HG03135 (cell line): ENCODE data around the gene RAB3IL1.
A peak's percentile ranks its signal among the peaks of the same experiment; 100 is the strongest.
"Not testable (repeated sequence)": the region's sequence is repeated elsewhere in the genome, so short reads cannot be mapped to it uniquely, and the experiment has no call there.

Source experiments
- ATAC-seq: cut with Tn5 transposase; IDR thresholded peaks from one replicate; pipeline ENCODE4 v1.9.1; 2021; ENCODE audit warnings: mild to moderate bottlenecking, moderate library complexity; ENCODE audit not compliant: unreplicated experiment

The RAB3IL1 gene

DNA sequence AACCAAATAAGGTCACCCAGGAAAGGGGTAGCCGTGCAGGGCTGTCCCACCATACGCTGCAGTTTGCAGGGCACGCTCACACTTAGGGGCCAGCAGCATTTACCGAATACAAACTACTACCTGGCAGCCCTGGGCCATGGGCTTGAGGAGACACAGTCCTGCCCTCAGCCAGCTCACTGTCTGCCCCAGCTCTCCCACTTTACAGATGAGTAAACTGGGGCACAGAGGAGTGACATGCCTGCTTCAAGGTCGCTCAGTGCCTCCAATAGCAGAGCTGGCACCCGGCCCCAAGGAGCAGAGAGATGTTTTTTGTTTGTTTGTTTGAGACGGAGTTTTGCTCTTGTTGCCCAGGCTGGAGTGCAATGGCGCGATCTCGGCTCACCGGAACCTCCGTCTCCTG, 28.8 kb downstream of the RAB3IL1 start:
- no peak for ATAC-seq

DNA sequence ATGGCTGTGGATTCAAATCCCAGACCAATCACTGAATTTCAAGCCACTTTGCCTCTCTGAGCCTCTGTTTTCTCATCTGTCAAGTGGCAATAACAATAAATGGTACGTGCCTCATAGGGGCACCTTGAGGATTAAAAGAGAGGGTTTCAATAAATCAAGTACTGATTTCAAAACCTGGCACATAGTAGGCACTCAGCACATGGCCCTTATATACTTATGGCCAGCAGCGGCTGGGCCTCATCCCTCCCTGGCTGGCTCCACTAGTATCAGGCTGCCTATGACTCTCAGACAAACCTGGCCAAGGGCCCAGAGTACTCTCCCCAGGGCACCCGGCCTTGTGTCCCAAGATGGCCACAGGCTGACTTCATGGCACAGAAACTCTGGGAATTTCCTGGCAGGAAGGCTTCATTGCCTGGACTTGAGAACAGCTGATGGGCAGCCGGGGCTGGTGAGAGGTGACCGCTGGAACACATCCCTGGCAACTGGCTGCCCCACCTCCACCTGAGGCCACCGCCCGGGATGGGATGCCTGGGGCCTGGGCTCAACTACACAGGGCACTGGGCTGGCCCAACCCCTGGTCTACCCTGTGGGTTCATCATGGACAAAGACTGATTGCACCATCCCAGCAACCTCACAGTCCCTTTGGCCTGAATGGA, 29.4 kb downstream of the RAB3IL1 start:
- no peak for ATAC-seq

DNA sequence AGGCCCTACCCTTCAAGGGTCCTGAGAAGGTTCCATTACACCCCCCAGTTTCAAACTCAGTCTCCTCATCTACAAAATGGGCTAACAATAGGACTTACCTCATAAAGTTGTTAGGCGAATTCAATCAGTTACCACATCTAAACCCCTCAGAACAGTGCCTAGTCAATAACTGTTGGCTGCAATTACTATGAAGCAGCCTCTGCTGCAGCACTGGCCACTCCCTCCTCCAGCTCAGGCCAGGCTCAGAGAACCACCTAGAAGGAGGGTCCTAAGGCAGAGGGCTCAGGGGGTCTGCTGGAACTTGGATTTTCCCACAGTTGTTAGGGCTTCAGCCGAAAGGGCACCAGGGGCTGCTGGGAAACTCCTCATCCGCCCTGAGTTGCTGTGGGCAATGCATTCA, 30.7 kb downstream of the RAB3IL1 start:
- no peak for ATAC-seq

DNA sequence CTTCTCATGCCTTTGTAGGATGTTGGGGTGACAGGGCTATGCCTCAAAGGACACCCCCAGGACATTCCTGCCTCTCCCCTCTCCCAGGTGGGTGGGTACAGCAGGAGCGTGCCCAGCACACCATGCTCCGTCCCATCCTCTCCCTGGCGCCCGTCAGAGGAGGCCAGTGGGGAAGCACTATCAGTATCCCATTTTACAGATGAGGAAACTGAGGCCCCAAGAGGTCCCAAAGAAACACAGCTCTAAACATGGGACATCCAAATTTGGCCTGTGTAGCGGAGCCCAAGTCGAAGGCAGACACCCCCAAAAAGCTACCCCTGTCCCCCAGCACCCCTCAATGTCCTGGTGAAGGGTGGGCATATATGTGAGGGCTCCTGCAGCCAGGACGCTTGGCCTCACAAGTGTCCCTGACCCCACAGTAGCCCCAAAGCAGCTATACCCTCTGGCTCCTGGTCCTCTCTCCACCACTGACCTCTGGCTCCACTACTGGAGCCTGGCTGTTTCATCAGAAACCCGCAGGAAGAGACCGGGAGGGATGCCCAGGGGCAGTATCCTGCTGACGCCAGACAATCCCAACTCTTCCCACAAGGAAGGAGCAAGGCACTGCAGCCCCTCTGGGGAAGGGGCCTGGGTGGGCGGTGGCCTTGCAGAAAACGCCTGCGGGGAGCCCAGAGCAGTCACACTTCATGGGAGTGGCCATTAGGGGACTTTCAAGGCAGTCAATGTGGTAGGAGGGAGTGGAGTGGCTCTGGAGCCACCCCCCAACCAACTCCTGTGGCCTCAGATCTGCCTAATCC, 31.4 kb downstream of the RAB3IL1 start:
- no peak for ATAC-seq

DNA sequence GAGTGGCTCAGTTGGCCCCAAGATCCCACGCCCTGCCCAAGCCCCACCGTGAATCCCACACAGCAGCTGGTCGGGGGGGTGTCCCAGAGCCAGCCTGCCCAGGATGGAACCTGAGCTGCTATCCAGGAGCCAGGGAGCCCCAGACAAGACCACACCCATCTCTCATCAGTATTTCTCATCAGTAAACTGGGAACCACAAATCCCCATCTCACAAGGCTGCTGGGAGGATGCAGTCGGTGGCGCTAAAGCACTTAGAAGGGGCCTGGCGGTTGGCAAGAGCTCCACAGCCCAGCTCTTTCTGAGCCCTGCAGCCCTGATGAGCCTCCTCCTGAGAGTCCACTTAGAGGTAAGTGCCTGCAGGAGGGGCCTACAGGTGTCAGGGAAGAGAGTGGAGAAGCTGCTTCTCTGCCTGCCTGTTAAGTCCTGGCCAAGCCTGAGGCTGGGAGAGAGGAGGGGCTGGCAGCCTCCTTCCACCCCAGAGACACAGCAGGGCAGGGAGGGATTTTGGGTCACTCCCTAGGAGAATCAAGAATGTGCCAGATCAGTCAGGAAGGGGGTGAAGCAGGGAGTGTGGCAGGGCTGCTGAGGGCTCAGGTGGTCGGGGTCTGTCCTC, 32.1 kb downstream of the RAB3IL1 start:
- no peak for ATAC-seq

DNA sequence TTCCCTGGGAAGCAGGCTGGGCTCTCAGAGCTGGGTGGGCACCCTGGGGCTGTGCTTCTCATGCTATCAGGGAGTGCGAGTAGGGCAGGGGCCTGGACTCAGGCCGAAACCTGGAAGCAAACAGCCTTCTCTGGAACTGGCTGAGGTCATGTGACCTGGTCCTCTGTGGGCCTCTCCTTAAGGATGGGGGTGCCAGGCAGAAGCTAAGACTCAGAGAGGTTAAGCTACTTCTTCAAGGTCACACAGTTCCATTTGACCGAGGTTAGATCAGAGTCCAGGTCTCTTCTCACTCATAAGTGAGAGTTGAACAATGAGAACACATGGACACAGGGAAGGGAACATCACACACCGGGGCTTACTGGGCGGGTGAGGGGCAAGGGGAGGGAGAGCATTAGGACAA, 33.4 kb downstream of the RAB3IL1 start:
- no peak for ATAC-seq

DNA sequence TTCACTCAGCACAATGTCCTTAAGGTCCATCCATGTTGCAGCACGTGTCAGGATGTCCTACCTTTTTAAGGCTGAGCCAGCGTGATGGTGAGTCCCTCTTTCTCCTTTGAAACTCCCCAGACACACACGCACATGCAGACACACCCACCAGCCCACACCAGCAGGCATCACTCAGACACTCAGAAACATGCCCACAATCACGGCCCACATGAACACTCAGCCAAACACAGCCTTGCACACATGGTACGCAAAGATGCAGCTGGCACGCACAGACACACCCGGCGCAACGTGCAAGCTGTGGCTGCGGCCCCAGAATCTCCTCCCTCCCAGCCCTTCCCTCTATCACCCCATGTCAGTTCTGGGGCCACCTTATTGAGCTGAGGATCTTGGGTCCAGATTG, 34.0 kb downstream of the RAB3IL1 start:
- ATAC-seq, result no peak

DNA sequence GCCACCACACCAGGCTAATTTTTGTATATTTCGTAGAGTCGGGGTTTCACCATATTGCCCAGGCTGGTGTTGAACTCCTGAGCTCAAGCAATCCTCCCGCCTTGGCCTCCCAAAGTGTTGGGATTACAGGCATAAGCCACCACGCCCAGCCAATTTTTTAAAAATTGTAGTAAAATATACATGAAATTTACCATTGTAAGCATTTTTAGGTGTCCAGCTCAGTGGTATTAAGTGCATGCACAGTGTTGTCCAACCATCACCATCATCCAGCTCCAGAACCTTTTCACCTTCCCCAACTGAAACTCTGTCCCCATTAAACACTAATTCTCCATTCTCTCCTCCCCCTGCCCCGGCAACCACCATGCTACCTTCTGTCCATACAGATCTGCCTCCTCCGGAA, 34.5 kb downstream of the RAB3IL1 start:
- ATAC-seq, result no peak

DNA sequence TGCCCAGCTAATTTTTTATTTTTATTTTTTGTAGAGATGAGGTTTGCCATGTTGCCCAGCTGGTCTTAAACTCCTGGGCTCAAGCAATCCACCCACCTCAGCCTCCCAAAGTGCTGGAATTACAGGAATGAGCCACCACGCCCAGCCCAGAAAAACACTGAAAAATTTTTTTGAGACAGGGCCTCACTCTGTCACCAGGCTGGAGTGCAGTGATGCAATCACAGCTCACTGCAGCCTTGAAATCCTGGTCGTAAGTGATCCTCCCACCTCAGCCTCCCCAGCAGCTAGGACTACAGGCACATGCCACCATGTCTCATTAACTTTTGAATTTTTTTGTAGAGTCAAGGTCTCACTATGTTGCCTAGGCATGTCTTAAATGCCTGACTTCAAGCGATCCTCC, 35.1 kb downstream of the RAB3IL1 start:
- ATAC-seq, result not testable (repeated sequence)

DNA sequence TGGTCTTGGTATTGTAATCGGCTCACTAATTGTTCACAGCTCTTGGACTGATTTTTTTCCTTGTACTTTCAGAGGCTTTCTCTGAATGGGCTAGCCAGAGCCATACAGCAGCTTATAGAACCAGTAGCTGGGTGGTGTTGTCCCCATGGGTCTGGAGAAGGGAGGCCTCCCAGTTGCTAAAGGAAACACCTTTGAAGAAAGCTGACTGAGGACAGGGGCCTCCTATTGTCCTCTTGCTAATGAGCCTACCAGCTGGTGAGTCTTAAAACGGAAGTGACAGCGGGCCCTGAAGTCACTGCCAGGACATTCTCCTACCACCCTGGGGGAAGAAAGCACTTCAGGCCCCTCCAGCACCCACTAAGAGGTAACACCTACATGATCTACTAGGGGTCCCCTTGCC, 36.0 kb downstream of the RAB3IL1 start:
- no peak for ATAC-seq

DNA sequence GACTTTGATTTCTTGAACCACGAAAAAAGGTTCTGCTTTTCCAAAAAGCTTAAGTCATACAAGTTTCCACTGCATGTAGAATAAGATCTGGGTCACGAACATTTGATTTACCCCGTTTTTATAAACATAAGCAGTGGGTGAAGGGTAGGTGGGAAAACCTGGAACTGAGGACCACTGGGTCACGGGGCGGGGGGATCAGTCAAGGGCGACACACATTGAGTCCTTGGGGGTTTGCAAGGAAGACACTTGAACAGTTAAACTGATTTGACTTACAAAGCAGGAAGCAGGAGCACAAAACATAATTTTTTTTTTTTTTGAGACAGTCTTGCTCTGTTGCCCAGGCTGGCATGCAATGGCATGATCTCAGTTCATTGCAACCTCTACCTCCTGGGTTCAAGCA, 36.9 kb downstream of the RAB3IL1 start:
- ATAC-seq, result no peak

DNA sequence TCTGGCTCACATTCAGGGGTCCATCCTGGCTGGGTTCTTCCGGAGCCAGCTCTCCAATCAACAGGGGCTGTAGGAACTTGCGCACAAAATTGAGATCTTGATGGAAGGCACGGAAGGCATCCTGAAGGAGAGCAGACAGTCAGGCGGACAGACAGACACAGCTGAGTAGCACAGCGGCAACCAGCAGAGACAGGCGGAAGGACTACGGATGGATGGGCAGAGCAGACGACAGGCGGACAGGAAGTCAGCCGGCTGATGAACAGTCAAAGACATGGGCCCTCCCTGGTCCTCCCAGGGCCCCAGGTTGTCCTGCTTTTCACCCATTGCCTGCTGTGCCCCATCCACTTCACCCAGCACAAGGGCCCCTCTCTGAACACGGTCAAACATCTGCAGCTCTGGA, 37.3 kb downstream of the RAB3IL1 start:
- no peak for ATAC-seq

DNA sequence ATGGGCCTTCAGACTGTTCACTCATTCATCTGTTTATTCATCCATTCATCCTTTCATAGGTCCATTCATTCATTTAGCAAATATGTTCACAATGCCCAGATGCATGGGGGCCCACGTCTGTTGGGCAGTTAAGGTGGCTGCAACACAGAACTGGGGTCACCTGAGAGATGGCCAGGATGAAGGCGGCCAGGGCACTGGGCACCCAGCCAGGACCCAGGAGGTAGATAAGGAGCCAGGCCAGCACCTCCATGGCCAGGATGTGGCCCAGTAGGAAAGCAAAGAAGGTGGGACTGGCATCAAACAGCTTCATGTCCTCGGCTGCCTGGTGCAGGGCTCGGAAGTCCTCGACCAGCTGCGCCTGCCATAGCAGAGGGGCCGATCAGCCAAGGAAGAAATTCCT, 38.2 kb downstream of the RAB3IL1 start:
- no peak for ATAC-seq

DNA sequence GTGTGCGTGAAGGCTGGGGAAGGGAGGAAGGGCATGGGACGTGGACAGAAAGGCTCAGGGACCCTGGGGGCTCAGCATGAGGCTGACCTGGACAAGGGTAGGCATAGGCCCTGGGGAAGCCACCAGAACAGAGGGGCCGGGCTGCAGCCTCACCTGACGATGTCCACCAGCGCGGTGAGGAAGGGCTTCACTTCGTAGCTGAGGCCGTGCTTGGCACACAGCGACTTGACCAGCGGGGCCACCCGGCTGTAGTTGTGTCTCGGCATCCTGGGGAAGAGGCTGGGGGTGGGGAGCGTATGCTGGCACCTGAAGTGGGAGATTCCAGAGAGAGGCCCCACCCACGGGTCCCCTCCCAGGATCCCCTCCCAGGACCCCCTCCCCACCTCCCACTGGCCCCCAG, 41.7 kb downstream of the RAB3IL1 start:
- ATAC-seq, result no peak

DNA sequence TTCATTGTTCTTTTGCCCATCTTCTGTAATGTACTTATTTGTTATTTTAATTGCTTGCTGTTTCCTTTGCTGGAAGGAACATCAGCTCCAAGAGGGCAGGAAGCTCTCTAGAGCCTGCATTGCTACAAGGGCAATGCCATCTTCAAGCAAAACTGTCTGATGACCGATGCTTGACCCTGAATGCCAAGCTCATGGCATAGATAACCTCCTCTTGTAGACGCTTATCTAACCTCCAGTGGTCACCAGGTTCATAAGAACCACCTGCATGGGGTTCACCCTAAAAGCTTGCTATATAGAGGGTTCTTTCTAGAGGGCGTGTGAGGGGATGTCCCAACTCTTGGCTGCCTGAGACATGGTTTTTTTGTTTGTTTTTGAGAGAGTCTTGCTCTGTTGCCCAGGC, 42.5 kb downstream of the RAB3IL1 start:
- no peak for ATAC-seq

DNA sequence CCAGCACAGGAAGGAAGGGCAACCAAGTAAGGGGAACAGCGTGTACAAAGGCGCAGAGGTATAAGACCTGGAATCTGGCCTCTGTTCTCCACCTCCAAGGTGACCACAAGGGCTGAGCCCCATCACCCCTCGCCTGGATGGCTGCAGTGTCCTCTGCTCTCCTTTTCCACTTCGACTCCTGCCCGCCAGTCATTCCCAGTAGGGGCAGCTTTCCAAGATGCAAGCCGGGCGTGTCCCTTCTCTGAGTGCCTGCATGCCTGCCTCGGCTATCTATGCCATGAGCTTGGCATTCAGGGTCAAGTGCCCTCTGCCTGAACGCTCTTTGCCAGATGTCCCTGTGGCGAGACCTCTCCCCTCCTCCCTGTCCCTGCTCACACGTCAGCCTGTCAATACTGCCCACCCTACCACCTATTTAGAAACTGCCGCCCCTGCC, 43.0 kb downstream of the RAB3IL1 start:
- ATAC-seq, result no peak

DNA sequence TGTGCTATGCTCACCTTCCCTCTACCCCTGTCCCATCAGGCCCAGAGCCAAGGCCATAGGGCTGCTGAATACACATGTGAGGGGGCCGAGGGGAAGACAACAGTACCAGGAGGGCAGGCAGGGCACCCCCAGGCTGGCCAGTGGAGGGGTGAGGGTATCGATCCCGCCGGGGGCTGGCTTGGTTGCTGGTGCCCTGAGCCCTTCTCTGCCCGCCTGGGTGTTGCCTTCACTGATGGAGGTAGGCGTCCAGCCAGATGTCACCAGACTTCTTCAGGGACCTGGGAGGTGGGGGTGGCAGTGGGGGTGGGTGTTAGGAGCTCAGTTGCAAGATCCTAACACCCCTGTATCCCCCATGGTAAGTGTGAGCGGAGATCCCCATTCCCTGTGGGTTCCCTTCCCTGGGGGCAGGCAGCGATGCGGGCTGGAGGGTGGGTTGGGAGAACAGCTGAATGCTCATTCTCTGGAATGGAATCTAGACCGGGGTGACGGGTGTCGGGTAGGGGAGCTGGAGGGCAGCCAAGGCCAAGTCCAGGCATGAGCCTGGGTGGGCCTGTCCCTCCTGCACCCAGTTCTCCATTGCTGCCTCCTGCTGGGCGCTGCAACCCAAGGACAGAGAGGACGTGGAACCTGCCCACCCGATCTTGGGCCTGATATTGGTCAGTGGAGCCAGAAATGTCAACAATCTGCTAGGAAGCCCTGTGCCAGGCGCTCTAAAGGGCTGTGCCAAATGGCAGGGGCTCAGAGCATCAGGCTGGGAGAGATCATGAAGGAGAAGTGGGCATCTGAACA, 43.6 kb downstream of the RAB3IL1 start:
- ATAC-seq, result no peak

DNA sequence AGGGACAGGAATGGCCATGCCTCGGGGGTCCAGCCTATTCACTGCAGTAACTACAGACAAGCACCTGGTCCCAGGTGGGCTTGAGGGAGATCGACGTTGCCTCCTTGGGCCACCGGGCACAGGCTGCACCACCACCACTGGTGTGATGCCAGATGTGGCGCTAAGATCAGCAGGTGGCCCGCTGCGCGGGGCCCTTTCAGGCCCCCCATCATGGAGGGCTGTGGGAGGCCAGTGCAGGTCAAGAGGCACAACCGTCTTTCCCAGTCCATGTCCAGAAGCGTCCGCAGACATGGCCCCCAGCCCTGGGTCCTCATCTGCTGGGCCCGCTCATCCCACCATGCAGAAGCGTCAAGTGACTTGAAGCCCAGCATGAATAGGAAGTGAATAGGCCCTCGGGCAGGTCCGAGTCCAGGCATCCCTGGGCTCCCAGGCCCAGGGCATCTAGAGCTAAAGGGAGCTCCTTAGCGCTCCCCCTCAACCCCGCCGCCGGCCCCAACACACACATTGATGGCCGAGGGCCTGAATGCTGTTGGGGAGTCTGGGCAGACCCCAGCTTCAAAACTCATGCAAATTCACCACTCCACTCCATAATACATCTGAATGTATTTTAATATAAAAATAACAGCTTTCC, 44.3 kb downstream of the RAB3IL1 start:
- ATAC-seq, result no peak

DNA sequence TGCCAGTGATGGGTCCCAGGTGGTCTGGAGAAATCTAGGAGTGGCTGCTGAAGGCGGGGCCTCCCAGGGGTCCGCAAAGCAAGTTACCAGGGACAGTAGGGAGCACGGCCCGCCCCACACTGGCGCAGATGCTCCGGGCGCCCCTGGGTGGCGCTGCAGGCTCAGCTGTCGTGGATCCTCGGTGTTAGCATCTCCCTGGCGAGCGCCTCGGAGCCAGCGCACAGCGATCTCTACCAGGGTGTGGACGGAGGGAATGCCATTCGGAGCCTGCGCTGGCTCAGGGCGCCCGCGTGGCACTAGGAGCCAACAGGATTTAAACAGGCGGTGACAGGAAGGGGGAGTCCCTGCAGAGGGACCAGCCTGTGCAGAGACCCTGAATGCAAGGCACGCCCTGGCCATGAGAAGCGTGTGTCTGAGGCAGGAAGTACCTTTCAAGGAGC, 46.2 kb downstream of the RAB3IL1 start:
- peak; percentile 78 for ATAC-seq

DNA sequence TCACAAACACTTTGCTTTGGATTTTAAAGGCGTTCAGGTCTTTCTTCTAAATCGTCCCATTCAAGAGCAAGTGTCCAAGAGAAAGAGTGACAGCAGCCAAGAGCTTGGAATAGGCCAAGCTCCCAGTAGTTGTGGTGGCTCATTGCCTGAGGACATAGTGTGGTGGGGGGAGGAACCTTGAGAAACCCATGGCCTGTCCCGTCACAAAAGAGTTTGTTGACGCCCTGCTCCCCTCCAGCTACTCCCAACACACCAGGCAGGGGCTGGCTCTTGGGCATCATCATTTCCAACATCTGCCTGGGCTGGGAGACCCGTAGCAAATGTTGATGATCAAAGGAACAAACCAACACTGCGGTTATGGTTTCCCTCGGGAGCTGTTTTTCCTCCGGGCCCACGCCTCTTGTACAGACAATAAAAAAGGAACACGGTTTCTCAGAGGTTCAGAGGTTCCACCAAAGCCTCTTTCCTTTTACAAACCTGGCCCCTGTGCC, 46.8 kb downstream of the RAB3IL1 start:
- ATAC-seq, result no peak
